Amniotic stem cell (primary cell): ENCODE data around the gene TRIM15.
"Not testable (repeated sequence)": the region's sequence is repeated elsewhere in the genome, so short reads cannot be mapped to it uniquely, and the experiment has no call there.

Experiments used
- DNase-seq: peaks from one replicate; lab custom pipeline; 2025; lab: John Stamatoyannopoulos, UW

TRIM15 gene

GRCh38 chr6:30163090-30163917, at the start of gene TRIM15:
TSS of gene TRIM15 (plus strand) at chr6:30163546. CDS start at chr6:30163685, 139 bp downstream.
- DNase-seq, result no peak

- DNase-seq, result no peak
Observed at GRCh38 chr6:30113841-30114240, 49.5 kb upstream of the TRIM15 start.

DNA sequence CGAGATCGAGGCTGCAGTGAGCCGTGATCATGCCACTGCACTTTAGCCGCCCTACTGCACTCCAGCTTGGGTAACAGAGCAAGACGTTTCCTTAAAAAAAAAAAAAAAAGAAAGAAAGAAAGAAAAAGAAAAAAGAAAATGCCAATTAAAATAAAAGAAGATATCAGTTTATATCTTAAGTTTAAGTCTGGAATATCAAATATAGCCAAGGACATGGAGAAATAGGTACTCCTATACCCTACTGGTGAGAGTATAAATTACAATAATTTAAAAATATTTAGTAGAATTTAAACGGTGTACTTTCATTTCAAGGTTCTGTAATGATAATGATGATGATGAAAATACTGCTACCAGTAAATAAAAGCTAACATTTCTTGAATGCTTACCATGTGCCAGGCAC, 46.6 kb upstream of the TRIM15 start:
- DNase-seq, result no peak

DNA sequence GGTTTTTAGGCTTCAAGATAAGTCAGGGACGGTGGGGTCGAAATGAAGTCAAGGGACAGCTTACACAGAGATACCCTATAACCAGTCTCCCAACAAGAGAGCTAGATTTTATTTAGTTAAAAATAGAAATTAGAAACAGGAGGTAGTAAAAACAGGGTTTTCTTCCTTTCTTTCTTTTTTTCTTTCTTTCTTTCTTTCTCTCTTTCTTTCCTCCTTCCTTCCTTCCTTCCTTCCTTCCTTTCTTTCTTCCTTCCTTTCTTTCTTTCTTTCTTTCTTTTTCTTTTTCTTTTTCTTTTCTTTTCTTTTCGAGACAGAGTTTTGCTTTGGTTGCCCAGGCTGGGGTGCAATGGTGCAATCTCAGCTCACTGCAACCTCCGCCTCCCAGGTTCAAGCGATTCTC, 44.7 kb upstream of the TRIM15 start:
- DNase-seq, result not testable (repeated sequence)

- DNase-seq, result no peak
Observed at GRCh38 chr6:30121446-30122366, 41.6 kb upstream of the TRIM15 start.

GRCh38 chr6:30122515-30122914, 40.8 kb upstream of the TRIM15 start:
- DNase-seq, result no peak

DNA sequence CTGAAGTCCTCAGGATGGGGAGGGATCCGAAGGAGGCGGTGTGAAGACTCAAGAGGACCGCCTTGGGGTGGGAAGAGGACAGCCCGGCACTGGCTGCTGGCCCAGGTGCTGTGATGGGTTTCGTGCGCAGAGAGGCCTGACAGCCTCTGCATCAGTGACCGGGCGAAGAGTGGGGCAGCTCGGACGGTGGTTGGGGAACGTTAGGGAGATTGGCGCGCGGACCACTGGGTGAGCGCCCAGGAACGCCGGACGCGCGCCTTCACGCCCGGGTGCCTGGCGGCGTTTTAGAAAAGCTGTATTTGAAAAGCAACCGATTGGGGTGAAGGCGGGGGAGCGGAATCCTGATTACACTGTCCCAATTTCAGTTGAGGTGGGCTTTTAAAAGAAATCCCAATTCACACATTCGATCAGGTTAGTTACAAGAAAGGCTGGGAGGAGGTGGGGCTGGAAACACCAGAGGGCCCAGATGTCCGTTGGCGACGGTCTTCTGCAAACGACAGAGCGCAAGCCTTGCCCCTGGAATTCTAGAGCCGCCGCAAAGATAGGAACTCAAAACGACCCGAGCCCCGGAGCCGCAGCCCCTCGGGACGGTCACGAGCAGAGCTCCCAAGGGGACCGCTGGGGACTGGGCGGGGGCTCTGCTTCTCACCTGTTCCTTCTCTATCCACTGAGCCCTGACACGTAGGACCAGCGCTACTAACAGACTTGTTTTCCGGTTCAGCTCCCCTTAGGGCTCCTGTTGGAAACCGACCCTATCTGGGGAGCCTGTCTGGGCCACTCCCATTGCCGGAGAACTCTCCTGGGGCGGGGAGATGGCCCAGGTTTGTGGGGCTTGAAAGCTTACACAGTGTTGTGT, 35.9 kb upstream of the TRIM15 start:
- DNase-seq, result no peak

GRCh38 chr6:30129265-30130178, 33.8 kb upstream of the TRIM15 start:
- DNase-seq, result no peak

GRCh38 chr6:30130179-30130679, 33.1 kb upstream of the TRIM15 start:
- no peak for DNase-seq

- DNase-seq, result peak; percentile 69
Observed at GRCh38 chr6:30130887-30131862, 32.2 kb upstream of the TRIM15 start.

DNA sequence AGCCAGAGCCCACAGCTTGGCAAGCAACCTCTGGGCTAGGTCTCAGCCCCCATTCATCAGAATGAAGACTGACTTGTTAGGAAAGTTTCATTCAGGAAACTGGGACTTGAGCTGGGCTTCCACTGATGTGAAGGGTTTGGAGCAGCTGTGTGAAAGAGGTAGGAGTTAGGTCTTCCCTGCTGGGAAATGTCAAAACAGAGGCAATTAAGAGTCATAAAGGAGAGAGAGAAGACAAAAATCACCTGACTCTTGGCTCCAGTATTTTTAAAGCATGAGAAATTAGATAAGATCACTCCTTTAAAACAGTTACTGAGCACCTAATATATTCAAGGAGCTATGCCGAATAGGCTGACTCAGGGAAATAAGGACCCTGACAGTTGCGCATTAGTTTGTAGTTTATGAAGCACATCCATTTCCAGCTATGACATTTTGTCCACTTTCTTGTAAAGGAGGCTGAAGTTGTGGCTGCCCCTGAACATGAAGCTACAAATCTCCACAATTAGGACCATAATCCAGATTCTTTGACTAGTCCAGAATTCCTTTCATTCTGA, 31.3 kb upstream of the TRIM15 start:
- no peak for DNase-seq

GRCh38 chr6:30135147-30135546, 28.2 kb upstream of the TRIM15 start:
- DNase-seq, result no peak

- no peak for DNase-seq
Observed at GRCh38 chr6:30135757-30136156, 27.6 kb upstream of the TRIM15 start, which contains the start of gene TRIM40. TSS of gene TRIM40 (plus strand) at chr6:30136140. CDS start at chr6:30137037, 897 bp downstream.

- no peak for DNase-seq
Observed at GRCh38 chr6:30136570-30137286, 26.6 kb upstream of the TRIM15 start.

DNA sequence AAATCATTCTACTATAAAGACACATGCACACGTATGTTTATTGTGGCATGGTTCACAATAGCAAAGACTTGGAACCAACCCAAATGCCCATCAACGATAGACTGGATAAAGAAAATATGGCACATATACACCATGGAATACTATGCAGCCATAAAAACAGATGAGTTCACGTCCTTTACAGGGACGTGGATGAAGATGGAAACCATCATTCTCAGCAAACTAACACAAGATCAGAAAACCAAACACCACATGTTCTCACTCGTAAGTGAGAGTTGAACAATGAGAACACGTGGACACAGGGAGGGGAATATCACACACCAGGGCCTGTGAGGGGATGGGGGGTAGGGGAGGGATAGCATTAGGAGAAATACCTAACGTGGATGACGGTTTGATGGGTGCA, 23.1 kb upstream of the TRIM15 start:
- DNase-seq, result not testable (repeated sequence)

DNA sequence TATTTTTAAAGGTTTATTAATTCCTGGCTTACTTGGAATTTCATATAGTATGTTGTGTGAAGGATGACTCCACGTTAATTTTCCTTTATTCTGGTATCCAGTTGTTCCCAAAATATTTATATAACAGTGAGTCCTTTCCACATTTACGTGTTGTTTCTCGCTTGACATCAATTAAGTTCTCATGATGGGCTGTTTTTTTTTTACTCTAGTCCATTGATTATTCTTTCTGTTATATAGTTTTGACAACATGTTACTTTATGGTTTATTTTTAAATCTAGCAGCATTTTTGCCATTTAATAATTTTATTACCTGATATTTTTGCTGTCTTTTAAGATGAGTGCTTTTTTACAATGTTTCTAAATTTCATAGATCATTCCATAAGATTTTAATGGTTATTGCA, 20.7 kb upstream of the TRIM15 start:
- DNase-seq, result no peak

- DNase-seq, result no peak
Observed at GRCh38 chr6:30143780-30144179, 19.6 kb upstream of the TRIM15 start.

DNA sequence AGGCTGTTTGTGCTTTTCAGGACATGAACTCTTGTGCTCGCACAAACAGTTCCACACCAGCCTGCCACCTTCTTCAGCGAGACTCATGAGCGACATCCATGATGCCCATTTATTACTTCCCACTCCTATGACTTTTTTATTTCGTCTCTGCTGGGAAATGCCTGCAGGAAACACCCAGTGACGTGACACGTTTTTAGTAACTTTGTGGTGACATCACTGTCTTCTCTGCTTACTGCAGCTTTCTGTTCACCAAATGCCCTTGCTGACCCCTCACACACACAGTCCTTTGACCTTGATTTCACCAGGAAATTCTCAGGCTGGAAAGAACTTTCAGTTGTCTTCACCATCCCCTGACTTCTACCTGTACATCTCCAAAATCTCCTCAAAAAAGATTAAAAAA, 18.5 kb upstream of the TRIM15 start:
- no peak for DNase-seq
